Ascending aorta (tissue), 2 donors: ENCODE results near the gene SORCS2. TPM values are rescaled to one million over a fixed set of nuclear protein-coding genes. Genes with fewer than 3 reads are reported as not detected.

ENCODE experiments used
- DNase-seq, 2 donors: peaks; one replicate each; pipeline ENCODE4 v3.0.0-alpha.2; 2019; ENCODE audit warnings: low spot score in 2 of 2
- H3K27ac ChIP-seq, 2 donors: fragments of 200-600 bp; sonication (generic); one replicate each; pipeline ENCODE4 v1.5.1; 2016 to 2017; ENCODE audit warnings: mild to moderate bottlenecking in 1 of 2
- H3K27me3 ChIP-seq: fragments of 200-600 bp; sonication (generic); one replicate; pipeline ENCODE4 v1.5.1; 2017
- H3K36me3 ChIP-seq, 2 donors: fragments of 200-600 bp; sonication (generic); one replicate each; pipeline ENCODE4 v1.5.1; 2016
- H3K4me1 ChIP-seq, 2 donors: fragments of 200-600 bp; sonication (generic); one replicate each; pipeline ENCODE4 v1.5.1; 2016 to 2017; ENCODE audit warnings: mild to moderate bottlenecking in 1 of 2
- H3K4me3 ChIP-seq, 2 donors: fragments of 200-600 bp; sonication (generic); one replicate each; pipeline ENCODE4 v1.5.1; 2016 to 2017; ENCODE audit warnings: mild to moderate bottlenecking in 1 of 2
- H3K9me3 ChIP-seq, 2 donors: fragments of 200-600 bp; sonication (generic); one replicate each; pipeline ENCODE4 v1.5.1; 2016
- CTCF ChIP-seq, 3 experiments: fragments of 200-600 bp in 2 of 3; fragments of 450-650 bp in 1 of 3; sonication (generic) in 2 of 3; IDR thresholded peaks; one replicate each; pipeline ENCODE4 v1.5.1; 2016 to 2019; ENCODE audit warnings: antibody characterized with exemption in 3 of 3, mild to moderate bottlenecking in 1 of 3, moderate library complexity in 1 of 3
- intact Hi-C: fragments of 100-400 bp; cut with DNase I; formaldehyde crosslinking; loops from one replicate; pipeline ENCODE4 v1.15.1; 2023
- total RNA-seq: library from RNA; depleted of rRNA; stranded (reverse); fragments of >200 nt; gene quantifications from one replicate; pipeline ENCODE4 v1.1.0, GENCODE V29; 2016

The SORCS2 gene
- total RNA-seq, 1 donor from 2014 or later: 0.32 TPM

DNA sequence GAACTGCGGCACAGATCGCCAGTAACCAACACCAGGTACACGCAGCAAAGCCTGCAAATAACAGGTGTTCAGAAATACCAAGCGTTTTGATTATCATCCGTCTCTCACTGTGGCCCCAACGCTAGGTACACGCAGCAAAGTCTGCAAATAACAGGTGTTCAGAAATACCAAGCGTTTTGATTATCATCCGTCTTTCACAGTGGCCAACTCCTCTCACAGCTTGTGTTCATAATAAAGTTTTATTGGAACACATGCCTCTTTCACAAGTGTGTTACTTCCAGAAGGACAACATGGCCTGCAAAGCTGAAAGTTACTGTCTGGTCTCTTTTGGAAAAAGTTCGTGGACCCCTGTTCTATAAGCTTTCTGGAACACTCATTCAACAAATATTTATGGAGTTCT, 594.2 kb downstream of the SORCS2 start:
- intact Hi-C loops: no loop called here
- Histone ChIP-seq H3K9me3 (no peaks in the 10 kb centered on the region), H3K36me3 (peaks cover 0 to 11% of the 10 kb centered on the region in 2 donors), H3K4me3 (no peak overlapping the region), H3K4me1 (peaks cover 9 to 14% of the 10 kb centered on the region in 2 donors), H3K27me3 (no peaks in the 10 kb centered on the region), H3K27ac (no peak overlapping the region)
- no peak for DNase-seq
- TF ChIP-seq CTCF (IDR thresholded peaks at IDR 0.05): no peak

DNA sequence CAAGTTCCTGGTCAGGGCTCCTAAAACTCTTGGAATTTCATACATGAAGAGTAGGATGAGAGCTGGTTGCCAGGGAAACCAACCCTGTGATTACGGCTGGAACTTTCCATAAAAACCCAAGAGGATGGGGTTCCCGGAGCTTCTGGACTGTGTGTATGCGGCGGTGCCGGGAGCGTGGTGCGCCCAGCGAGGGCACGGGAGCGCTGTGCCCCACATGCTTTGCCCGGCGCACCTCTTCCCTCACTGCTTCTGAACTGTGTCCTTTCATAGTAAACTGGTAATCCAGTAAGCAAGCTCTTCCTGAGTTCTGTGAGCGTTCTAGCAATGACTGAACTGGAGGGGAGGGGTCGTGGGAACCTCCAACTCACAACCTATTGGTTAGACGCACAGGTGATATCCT, 594.7 kb downstream of the SORCS2 start:
- H3K27me3 ChIP-seq: no peaks in the 10 kb centered on the region
- H3K27ac ChIP-seq: no peak overlapping the region
- no peak for DNase-seq
- no peak for TF ChIP-seq CTCF (IDR thresholded peaks at IDR 0.05)
- H3K9me3 ChIP-seq: no peaks in the 10 kb centered on the region
- H3K4me3 ChIP-seq: no peak overlapping the region
- H3K4me1 ChIP-seq: peaks cover 5 to 9% of the 10 kb centered on the region in 2 donors
- intact Hi-C loops: no loop called here
- peaks cover 0 to 11% of the 10 kb centered on the region in 2 donors for H3K36me3 ChIP-seq

- Histone ChIP-seq H3K27ac (no peak overlapping the region), H3K4me3 (no peak overlapping the region), H3K4me1 (peaks cover 3 to 4% of the 10 kb centered on the region in 2 donors), H3K9me3 (no peaks in the 10 kb centered on the region), H3K27me3 (no peaks in the 10 kb centered on the region), H3K36me3 (peaks cover 4 to 11% of the 10 kb centered on the region in 2 donors)
- TF ChIP-seq CTCF (IDR thresholded peaks at IDR 0.05): no peak
- no peak for DNase-seq
- intact Hi-C loops: no loop called here
These were observed 595.4 kb downstream of the SORCS2 start for GRCh38 chr4:7787681-7788141.

GRCh38 chr4:7788193-7788592, 595.9 kb downstream of the SORCS2 start:
- Histone ChIP-seq H3K27ac (no peak overlapping the region), H3K36me3 (peaks cover 4 to 11% of the 10 kb centered on the region in 2 donors), H3K4me1 (peaks cover 0 to 4% of the 10 kb centered on the region in 2 donors), H3K27me3 (no peaks in the 10 kb centered on the region), H3K9me3 (no peaks in the 10 kb centered on the region), H3K4me3 (no peak overlapping the region)
- DNase-seq: no peak
- no peak for TF ChIP-seq CTCF (IDR thresholded peaks at IDR 0.05)
- intact Hi-C loops: no loop called here

DNA sequence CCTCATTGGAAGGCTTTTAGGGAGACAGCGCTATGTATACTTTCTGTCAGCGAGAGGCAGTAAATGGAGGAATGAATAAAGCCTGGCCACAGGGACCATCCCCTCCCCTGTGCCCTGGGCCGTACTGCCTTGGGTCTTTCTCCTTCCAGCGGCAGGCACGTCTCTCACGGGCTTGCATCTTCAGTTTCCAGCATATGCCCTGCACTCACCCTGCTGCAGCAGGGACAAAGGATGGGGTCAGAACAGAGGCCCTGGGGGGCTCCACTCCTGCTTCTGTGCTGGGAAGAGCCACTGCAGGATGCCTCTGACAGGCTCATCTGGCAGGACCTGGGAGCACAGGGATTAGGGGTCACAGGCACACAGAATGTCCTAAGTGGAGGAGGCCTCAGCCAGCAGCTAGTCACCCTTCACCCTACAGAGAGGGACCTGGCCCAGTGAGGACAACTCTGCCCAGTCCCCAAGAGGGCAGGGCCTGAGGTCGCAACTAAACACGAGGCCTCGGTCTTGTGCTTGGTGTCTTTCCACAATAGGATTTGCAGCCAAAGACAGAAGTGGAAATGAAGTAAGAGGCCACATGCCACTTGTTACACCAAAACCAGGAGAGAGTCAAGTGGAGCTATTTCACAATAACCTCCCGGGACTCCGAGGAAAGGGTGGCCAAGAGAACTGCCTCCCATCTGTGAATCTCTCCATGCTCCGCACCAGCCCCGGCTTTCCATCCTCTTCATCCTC, 596.5 kb downstream of the SORCS2 start:
- no peak for DNase-seq
- no peaks in the 10 kb centered on the region for H3K9me3 ChIP-seq
- intact Hi-C loops: no loop called here
- TF ChIP-seq CTCF (IDR thresholded peaks at IDR 0.05): no peak
- peaks cover 9 to 11% of the 10 kb centered on the region in 2 donors for H3K36me3 ChIP-seq
- H3K27ac ChIP-seq: peak overlapping the region in 1 of 2 donors; percentile 46
- H3K4me1 ChIP-seq: peaks cover 0 to 4% of the 10 kb centered on the region in 2 donors
- H3K27me3 ChIP-seq: no peaks in the 10 kb centered on the region
- no peak overlapping the region for H3K4me3 ChIP-seq
